HG03280 (cell line): ENCODE measurements around the gene THSD4.
"Not testable (repeated sequence)": the region's sequence is repeated elsewhere in the genome, so short reads cannot be mapped to it uniquely, and the experiment has no call there.

Experiments used
- ATAC-seq: cut with Tn5 transposase; IDR thresholded peaks from one replicate; pipeline ENCODE4 v1.9.1; 2021; ENCODE audit warnings: mild to moderate bottlenecking, moderate library complexity; ENCODE audit not compliant: unreplicated experiment

The THSD4 gene

DNA sequence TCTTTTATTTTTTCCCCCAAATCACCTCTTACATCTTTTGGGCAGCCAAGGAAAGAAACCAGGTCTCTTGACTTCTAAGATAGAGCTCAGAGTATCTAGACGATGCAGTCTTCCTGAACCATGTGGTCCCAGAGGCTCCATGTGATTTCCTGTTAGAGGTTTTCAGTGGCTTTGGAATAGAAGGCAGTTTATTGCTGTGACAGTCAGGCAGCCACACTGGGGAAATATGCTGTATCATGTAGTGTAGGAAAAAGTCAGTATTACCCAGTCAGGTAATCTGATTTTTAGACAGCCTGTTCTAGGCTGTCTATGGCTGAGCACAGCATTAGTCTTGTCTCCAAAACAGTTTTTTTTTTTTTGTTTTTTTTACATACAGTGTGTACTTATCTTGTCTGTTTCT, 294.3 kb downstream of the THSD4 start:
- ATAC-seq = no peak

- no peak for ATAC-seq
Observed at GRCh38 chr15:71410347-71410746, 295.1 kb downstream of the THSD4 start.

DNA sequence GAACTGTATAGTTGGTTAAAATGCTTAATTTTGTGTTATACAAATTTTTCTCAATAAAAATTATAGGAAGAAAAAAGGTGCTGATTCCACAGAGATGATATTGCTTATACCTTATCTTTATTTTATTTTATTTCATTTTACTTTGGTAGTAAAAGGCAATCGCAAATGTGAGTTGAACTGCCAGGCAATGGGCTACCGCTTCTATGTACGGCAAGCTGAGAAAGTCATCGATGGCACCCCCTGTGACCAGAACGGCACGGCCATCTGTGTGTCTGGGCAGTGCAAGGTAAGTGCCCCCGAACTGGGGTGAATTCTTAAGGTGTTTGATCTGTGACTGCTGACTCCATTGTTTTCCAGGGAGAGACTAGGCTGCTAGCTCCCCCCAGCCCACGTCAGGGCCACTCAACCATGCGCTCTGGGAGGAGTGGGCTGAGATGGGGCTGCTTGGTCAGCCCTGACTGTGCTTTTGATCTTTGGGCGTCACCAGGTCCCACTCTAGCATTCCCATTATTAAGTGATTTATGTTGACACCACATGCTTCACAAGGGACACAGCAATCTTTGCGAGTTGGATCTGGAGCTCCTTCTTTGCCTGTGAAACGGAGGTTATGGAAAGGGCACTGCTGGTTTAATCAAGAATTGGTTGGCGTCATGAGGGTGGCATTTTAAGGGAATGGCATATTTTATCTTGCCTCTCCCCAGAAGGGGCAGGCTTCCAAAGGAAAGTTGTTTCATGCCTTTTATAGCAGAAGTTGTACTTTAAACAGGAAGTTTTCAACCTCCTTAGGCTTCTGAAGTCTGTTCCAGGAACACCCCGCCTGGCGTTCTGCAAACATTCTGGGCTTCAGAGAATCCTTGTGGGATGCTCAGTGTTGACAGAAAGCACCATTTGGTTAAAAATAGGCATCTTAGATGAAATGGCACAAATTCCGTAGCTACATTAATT, 296.5 kb downstream of the THSD4 start:
- ATAC-seq = no peak

DNA sequence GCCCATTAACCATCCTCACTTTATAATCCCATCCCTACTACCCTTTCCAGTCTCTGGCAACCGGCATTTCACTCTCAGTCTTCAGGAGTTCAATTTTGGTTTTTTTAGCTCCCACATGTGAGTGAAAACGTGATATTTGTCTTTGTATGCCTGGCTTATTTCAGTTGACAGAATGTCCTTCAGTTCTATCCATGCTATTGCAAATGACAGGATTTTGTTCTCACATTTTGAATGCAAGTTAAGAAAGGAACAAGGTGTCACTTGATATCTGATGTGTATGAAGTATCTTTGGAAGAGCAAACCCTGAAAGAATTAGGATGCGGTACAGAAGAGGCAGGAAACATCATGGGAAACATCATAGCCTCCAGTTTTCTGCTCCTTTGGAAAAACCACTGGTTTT, 298.1 kb downstream of the THSD4 start:
- no peak for ATAC-seq

DNA sequence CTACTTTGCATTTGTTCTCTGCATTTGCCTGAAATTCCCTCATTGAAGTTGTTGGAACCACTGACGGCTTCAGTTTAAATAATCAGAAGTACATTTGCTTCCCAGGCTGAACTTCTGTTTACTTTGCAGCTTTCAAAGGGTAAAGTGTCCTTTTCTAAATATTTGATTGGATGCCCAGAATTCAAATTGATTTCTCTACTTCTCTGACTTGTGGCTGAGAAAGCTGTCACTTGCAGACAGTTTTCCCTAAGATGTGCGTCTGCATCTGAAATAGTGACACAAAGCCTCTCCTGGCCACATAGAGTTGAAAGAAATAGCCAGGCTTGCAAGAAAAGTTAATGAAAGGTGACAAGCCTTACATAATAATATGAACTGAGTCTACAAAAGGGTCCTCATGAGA, 299.6 kb downstream of the THSD4 start:
- no peak for ATAC-seq

GRCh38 chr15:71422530-71423259, 307.4 kb downstream of the THSD4 start:
- no peak for ATAC-seq

DNA sequence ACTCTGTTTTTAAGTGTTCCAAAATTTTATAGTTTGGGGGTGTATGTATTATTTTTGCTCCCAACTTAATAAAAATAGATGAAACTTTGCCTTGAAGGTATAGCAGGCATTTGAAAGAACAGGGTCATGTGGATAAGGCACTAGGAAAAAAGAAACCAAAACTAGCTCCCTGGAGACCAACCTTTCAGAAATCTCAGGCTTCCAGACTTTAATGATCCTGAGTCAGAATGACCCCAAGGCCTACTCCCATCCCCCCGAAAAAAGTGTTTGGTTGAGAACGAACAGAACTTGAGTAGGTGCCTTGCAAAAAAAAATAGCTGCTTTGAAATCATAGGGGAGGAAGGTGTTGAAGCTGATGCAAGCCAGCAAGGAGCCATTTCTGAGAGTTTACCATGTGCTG, 309.5 kb downstream of the THSD4 start:
- no peak for ATAC-seq

- no peak for ATAC-seq
Observed at GRCh38 chr15:71425388-71425787, 310.1 kb downstream of the THSD4 start.

DNA sequence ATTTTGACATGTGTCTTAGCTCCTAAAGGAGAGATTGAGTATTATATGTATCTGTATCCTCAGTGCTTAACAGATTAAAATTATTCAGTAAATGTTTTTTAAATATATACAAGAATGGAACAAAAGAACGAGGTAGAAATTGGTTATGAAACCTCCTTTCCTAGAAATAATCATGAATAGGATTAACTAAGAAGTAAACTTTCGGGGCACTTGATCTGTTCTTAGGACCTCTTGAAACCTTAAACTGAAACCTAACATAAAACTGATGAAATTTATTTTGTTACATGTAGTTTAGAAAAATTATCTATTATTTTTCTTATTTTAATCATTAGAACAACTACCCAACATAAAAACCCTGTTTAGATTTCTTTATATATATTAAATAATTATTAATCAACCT, 311.5 kb downstream of the THSD4 start:
- no peak for ATAC-seq

DNA sequence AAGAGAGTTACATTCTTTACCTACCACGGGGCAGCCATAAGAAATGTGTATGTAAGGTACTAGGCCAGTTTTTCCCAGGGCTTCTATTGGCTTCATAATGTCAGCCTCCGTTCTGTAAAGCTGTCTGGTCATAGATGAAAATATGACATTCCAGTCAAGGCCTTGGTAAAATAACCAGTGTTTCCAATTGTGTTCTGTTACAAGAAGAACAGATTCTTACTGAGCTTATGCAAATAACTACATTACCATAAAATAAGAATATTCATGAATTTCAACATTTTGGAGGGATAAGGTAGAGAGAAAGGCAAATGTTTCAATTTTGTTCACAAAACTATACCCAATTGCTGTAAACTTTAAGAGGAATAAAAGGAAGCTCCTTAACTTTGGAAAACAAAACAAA, 315.5 kb downstream of the THSD4 start:
- no peak for ATAC-seq

- ATAC-seq = no peak
Observed at GRCh38 chr15:71431343-71432336, 316.4 kb downstream of the THSD4 start.

DNA sequence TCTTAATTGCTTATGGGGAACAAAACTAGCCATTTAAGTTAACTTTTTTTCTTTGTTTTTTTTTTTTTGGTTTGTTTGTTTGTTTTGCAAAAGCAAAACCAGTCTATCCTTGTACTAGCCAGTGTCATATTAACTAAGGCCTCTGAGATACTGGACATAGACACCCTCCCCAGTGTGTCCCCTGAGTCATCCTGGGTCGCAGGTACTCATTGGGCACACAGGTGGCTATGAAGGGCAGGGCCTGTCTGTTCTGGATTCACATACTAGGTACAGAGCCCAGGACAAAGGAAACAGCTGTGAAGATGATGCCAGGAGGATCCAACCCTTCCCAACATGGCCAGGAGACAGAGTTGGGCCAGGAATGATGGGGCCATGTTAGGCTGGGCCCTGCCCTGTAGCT, 318.1 kb downstream of the THSD4 start:
- ATAC-seq = no peak

DNA sequence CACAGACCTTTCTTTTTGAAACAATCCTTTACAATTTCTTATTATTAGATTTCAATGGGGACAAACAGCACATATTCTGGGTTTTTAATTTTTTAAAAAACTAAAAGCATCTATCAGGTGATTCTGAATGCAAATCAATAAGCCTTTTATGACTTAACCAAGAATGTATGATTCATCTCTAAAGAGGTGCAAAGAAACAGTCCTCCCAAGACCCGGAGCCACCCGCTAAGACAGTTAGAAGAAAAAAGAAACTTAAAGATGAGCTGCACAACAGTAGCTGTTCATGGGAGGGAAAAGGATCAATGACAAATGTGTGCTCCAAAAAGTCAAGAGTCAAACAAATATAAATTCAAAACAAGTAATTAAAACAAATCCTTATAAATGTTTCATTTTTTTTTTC, 319.5 kb downstream of the THSD4 start:
- ATAC-seq = no peak

DNA sequence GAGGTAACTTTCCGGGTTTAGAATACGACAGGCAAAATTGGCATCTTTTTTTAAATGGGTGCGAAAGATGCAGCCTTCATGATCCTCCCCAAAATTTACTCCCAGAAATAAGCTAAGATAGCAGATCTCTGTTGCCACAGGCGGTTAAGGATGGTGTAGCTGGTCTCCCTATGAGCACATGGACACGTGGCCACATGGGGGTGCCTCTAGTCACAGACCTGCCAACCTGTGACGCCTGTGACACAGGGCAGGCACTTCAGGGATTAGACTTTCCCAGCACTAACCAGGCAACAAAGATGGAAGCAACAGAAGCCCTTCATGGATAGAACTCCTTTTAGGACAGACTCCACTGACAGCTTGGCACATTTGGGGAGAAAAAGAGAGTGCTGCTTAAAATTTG, 320.3 kb downstream of the THSD4 start:
- no peak for ATAC-seq

DNA sequence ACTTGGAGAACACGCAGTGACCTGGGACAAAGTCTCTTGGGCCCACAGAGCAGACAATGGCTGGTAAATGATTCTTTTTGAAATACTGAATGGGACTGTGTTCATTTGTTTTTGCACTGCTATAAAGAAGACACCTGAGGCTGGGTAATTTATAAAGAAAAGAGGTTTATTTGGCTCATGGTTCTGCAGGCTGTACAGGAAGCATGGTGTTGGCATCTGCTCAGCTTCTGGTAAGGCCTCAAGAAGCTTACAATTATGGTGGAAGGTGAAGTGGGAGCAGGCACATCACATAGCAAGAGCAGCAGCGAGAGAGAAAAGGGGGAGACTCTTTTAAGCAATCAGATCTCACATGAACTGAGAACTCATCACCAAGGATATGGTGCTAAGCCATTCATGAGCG, 321.6 kb downstream of the THSD4 start:
- ATAC-seq = no peak

DNA sequence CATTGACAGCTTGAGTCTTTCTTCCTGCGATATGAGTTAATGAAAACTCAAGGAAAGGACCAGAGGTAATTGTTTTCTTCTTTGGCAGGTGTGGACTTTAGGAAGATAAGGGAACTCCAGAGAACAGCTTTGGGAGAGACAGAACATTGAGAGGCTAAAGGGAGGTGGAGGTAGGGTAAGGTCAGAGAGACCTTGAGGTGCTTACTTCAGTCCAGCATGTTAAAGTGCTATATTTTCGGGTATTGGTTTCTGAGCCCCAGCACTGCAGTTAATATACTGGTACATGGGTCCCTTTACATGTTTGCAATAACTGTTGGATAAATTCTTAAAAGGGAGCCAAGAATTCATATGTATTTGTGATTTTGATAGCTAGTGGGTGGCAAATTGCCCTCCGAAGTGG, 322.1 kb downstream of the THSD4 start:
- ATAC-seq = no peak

GRCh38 chr15:71437919-71438318, 322.6 kb downstream of the THSD4 start:
- no peak for ATAC-seq

DNA sequence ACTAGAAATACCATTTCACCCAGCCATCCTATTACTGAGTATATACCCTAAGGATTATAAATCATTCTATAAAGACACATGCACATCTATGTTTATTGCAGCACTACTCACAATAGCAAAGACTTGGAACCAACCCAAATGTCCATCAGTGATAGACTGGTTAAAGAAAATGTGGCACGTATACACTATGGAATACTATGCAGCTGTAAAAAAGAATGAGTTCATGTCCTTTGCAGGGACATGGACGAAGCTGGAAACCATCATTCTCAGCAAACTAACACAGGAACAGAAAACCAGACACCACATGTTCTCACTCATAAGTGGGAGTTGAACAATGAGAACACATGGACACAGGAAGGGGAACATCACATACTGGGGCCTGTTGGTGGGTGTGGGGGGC, 324.2 kb downstream of the THSD4 start:
- ATAC-seq = not testable (repeated sequence)

- no peak for ATAC-seq
Observed at GRCh38 chr15:71440489-71441110, 325.3 kb downstream of the THSD4 start.

DNA sequence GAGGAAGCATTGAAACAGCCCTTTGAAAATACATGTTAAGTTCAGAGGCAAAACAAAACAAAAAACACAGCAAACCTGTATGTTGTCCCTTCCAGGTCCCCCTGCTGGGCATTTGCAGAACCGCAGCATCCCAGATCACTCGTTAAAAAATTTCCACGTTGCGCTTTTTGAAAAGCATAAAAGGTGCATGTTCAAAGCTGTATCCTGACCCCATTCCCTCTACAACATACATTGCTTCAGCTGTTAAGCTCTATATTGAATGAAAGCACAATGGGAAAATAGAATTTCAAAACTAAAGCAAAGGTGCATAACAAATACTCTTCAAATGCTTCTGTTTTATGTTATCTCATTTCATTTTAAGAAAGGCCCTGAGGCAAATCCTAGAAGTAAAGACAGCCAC, 328.3 kb downstream of the THSD4 start:
- no peak for ATAC-seq
